Choroid plexus epithelial cell (primary cell): ENCODE data around the gene SPTBN2.

Source experiments
- DNase-seq: peaks from one replicate; pipeline ENCODE4 v3.0.0-alpha.2; 2010; ENCODE audit warnings: low read depth
- H3K4me3 ChIP-seq: 2 replicates; pipeline ENCODE4 v1.5.1; 2011; ENCODE audit warnings: low read depth, mild to moderate bottlenecking, control low read depth, low read length, moderate library complexity
- TF ChIP-seq, protein P1 (sequence below): conservative IDR thresholded peaks from 2 replicates; pipeline ENCODE4 v1.5.1; 2011; ENCODE audit warnings: low read depth, mild to moderate bottlenecking, control low read depth, inconsistent platforms, low read length, moderate library complexity

SPTBN2 gene

DNA sequence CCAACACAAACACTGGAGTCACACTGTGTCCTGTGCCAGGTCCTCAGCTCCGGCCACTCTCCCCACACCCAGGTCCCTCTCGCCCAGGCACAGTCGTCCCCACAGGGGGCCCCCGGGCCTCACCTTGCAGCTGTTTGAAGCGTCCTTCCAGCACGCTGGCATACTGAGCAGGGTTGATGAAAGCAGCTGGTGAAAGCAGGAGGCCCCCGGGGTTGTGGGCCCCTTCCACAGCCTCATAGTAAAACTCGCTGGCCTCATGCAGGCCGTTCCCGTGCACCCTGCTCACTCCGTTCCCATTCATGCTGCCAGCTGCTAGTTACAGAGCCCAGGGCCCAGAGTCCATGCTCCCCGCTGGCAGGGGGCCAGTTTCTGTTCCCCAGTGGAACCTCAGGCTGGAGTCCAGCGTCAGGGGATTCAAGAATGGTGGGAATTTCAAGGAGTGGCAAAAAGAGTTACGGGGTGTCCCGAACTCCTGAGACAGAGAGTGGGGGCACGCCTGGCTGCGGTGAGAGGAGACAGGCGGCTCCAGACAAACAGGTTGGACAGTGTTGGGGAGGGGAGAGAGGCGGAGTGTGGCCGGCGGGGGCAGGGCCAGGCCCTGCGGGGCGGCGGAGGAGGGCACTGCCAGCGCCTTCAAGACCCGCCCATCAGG, 10.6 kb downstream of the SPTBN2 start:
- TF ChIP-seq, protein P1, sequence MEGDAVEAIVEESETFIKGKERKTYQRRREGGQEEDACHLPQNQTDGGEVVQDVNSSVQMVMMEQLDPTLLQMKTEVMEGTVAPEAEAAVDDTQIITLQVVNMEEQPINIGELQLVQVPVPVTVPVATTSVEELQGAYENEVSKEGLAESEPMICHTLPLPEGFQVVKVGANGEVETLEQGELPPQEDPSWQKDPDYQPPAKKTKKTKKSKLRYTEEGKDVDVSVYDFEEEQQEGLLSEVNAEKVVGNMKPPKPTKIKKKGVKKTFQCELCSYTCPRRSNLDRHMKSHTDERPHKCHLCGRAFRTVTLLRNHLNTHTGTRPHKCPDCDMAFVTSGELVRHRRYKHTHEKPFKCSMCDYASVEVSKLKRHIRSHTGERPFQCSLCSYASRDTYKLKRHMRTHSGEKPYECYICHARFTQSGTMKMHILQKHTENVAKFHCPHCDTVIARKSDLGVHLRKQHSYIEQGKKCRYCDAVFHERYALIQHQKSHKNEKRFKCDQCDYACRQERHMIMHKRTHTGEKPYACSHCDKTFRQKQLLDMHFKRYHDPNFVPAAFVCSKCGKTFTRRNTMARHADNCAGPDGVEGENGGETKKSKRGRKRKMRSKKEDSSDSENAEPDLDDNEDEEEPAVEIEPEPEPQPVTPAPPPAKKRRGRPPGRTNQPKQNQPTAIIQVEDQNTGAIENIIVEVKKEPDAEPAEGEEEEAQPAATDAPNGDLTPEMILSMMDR = no peak
- no peak overlapping the region for H3K4me3 ChIP-seq
- DNase-seq = no peak

DNA sequence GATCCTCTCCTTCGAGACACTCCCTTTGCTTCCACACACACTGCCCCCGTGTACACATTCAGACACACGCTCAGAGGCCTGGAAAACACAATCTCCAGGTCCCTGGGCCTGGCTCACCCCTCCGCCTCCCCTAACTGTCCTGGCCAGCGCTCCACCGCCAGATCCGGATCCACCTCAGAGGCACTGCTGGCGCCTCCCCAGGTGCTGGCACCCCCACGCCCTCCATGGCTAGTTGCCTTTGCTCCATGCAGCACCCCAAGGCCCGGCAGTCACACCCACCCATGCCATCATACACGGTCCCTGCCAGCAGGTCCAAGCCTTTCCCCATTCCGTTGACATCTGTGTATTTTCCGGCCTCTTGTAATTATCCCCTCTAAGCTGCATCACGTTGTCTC, 11.1 kb downstream of the SPTBN2 start:
- no peak overlapping the region for H3K4me3 ChIP-seq
- TF ChIP-seq, protein P1 = no peak
- no peak for DNase-seq

DNA sequence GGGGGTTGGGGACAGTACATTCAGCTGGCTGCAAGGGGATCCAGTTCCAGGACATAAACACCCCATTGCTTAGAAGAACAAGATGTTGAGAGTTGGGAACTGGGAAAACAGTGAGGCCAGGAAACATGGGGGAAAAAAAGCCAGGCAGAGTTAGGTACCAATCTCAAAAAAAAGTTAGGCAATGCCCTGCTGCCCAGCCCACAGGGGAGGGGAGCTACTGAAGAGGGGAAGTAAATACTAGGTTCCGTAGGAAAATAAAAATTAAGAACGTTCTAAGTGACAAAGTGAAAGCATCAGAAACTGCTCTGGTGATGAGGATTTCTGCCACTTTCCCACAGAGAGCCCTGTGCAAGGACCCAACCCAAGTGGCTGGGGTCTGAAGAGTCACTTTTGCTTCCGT, 12.0 kb downstream of the SPTBN2 start:
- no peak for DNase-seq
- H3K4me3 ChIP-seq = no peak overlapping the region
- TF ChIP-seq, protein P1 = no peak

DNA sequence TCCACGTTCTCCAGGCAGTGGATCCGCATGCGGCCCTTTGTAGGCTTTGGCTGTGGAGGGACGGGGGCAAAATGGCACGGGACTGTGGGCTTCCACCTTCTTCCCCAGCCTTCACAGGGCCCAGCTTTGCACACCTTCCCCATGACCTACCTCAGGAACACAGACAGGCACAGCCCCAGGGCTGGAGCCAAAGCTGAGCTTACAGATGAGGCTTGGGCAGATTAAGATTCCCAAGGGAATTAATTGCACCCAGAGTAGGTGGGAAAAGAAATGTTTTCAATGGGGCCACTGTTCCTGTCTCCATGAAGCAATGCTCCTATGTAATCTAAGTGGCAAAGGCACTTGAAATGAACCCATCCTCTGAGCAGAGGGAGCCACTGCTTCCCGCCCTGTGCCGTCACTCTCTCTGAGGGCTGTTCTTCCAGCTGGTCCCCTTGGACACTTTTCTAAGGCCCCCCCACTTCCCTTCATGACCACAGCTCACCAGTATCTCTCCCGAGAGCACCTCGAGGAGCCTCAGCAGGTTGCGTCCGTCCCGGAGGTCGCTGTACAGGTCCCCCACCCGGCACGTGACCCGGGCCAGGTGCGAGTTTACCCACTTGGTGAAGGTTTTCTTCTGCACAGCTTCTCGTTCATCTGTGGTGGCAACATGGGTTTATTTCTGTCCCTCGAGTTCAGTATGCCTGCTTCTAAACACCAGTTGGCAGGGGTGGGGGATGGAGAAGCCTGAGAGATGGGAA, 13.5 kb downstream of the SPTBN2 start:
- no peak for DNase-seq
- TF ChIP-seq, protein P1 = no peak
- H3K4me3 ChIP-seq = no peak overlapping the region

DNA sequence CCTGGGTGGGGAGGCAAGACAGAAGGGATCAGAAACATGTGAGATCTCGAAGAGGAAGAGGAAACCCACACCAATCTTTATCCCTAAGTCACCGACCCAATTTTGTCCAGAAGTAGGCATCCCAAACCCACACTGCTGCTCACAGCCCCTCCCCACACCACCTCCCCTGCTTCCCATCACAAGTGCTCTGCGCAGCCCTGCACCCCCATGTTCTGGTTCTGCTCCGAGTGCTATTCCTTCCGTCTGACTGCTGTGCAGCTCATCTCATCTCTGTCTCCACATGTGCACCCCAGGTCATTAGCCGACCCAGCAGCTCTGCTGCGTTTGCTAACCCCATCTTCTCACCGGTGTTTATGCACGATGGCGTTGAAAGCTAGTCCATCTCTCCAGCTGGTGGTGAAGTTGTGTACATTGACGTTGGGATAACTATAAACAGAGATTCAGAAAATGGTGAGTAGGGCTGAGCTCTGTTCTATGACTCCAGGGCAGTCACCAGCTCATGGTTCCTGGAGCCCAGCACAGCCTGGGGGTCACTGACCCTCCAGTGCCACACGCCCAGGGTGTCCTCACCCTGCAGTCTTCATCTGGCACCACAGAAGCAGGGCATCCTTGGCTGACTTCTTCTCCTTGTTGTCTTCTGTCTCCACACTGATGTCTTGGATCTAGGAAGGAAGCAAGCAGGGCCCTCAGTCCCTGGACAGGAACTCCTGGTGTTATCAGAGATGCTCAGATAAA, 15.1 kb downstream of the SPTBN2 start:
- TF ChIP-seq, protein P1 = no peak
- H3K4me3 ChIP-seq = no peak overlapping the region
- DNase-seq = no peak

DNA sequence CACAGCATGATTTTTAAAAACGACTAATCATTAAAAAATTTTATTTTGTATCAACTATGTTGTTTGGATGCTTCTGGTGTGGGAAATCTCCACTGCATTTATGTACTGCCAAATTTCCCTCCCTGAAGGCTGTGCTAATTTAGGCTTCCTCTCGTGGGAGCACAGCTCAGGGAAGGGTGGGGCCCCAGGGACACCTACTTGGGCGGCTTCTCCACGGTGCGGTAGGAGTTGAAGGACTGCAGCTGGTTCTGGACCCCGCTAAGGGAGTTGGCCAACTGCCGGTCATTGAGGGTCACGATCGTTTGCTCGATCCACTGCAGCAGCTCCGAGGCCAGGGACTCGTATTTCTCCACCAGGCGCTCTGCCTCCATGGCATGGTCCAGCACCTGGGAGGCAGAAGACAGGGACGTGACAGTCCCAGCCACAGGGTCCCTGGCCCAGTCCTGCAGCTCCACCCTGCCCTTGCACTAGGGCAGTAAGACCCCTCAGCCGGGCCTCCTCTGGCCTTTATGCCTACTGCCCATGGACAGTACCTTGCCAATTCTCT, 18.6 kb downstream of the SPTBN2 start:
- no peak for DNase-seq
- H3K4me3 ChIP-seq = no peak overlapping the region
- TF ChIP-seq, protein P1 = no peak
